GM21447 (cell line): ENCODE results near the gene ASAP2.

Experiments
- ATAC-seq: cut with Tn5 transposase; IDR thresholded peaks from one replicate; pipeline ENCODE4 v1.9.1; 2021; ENCODE audit not compliant: unreplicated experiment

Gene ASAP2

DNA sequence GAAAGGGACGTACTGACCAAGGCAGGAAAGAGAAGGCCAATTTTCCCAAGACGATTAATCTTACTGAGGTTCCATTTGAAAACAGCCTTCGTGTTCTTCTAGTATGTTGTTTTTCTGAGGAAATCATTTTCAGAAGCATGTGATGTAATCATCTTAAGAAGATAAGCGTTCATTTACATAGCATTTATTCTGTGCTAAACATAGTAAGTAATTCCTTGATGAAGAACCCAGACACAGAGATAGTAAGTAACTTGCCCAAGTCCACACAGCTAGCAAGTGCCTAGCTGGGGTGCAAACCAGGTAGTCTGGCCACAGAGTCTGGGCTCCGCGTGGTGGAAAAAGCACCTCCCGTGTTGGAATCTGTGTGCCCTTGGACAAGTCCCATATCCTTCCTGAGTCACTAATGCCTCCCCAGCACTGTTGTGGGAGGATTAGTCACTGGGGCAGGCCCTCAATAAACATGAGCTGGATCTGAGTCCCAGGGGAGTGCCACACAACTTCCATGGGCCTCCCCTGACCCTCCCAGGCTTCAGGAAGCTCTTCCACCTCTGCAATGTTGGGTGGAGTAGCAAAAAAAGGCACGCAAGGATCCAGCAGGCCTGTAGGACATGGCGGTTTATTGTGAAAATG, 26.9 kb upstream of the ASAP2 start:
- ATAC-seq = no peak

DNA sequence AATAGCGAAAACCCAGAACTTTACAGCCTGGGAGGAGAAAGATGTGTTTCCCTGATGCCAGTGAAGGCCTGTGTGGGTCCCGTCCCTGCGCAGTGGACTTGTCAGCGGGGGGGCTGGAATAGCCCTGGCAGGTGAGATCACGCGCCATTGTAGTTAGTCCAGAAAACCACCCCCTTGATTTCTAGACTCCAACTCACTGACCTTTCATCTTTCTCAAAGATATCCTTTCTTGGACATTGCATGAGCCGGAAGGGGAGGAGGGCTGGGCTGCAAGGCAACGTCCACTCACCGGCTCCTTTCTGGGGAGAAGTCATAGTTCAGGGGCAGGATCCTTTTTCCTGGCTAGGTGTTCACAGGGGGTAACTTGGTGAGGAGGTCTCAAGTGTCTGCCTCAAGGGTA, 22.3 kb upstream of the ASAP2 start:
- no peak for ATAC-seq

GRCh38 chr2:9187620-9188214, 18.9 kb upstream of the ASAP2 start:
- no peak for ATAC-seq

- no peak for ATAC-seq
Observed at GRCh38 chr2:9188823-9189222, 17.8 kb upstream of the ASAP2 start.

DNA sequence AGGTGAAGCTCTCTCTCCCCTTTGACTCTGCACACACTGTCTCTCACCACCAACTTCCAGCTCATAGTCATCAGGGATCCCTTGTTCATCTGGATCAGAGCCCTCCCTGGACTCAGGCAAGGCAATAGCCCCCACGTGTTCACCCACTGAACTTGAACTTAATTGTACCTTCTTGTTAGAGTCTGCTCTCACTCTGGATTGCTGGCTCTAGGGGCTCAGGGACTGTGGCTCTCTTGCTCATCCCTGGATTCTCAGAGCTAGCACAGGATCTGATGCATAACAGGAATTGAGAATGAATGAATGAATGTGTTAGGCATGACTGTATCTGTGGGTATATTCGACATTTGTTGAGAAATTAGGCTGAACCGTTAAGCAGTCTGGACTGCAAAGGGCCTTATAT, 16.7 kb upstream of the ASAP2 start:
- ATAC-seq = no peak

DNA sequence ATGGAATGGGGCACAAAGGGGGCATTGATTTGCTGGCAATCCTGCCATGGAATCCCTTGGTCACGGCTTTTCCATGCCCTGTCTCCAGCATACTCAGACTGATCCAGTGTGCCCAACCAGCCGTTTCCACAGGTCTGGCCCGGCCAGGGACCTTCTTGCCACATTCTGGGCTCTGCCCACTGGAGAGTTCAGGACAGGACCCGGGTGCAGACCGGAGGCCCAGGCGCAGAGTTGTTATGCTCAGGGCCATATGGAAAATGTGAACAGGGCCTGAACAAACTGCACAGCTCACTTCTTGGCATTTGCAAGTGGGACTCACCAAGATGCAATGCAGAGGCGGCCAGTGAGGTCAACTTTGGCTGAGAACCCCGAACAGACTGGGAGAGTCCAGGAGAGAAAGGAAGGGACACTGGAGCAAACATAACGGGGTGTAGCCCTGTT, 15.6 kb upstream of the ASAP2 start:
- no peak for ATAC-seq

DNA sequence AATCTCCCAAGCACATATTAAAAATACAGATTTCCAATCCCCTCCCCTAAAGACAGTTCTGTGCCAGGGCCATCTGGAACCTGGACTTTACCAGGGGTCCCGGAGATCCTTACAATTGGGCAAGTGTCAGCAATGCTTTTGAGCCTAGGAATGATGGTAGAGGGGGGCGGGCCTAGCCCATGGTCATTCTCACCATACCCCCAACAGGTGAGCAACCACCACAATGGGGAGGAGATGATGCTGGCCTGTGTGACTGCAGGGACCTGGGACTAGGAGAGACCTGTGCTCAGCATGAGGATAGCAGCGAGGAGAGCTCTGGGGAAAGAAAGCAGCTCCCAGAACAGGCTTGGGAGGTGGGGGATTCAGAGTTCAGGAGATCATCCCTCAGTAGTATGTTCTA, 13.9 kb upstream of the ASAP2 start:
- ATAC-seq = no peak

DNA sequence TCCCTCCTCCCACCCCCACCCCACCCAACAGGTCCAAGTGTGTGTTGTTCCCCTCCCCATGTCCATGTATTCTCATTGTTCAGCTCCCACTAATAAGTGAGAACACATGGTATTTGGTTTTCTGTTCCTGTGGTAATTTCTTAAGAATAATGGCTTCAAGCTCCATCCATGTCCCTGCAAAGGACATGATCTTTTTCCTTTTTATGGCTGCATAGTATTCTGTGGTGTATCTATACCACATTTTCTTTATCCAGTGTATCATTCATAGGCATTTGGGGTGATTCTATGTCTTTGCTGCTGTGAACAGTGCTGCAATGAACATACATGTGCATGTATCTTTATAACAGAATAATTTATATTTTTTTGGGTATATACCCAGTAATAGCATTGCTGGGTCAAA, 12.3 kb upstream of the ASAP2 start:
- no peak for ATAC-seq

- ATAC-seq = no peak
Observed at GRCh38 chr2:9196637-9197036, 10.0 kb upstream of the ASAP2 start.

GRCh38 chr2:9197916-9198315, 8.7 kb upstream of the ASAP2 start:
- no peak for ATAC-seq

DNA sequence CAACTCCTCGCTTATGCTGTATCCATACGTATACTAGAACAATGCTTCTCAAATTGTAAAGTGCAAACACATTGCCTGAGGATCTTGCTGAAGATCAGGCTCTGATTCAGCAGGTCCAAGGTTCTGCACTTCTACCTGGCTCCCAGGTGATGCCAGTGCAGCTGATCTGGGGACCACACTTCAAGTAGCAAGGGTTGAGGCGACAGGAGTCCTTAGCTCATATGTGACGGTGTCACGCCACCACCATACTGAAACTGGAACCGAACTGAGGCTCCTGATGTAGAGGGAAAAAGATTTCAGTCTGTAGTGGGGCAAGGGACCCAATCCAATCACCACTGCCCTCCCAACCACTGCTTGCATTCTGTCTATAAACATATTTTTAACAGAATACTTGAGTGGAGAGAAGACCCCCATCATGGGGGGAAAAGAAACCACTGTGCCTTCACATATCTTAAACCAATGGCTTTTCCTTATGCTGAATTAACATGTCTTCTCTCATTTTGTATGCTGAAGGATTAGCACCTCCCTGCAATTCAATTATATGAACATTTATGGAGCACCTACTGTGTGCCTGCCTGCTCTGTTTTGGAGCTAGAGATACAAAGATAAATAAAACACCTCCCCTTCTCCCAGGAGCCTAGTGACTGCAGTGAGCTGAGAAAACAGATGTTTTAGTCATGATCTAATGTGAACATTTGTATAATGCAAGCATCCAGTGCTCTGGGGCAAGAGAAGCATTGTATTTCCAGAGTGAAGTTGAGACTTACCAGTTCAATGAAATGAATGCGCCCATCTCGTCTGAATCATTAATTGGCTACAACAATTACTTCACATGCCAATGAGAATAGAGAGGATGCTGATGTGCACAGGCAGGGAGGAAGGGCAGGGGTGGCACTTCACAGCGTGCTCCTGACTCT, 6.6 kb upstream of the ASAP2 start:
- no peak for ATAC-seq

GRCh38 chr2:9200633-9201015, 6.0 kb upstream of the ASAP2 start:
- ATAC-seq = no peak

DNA sequence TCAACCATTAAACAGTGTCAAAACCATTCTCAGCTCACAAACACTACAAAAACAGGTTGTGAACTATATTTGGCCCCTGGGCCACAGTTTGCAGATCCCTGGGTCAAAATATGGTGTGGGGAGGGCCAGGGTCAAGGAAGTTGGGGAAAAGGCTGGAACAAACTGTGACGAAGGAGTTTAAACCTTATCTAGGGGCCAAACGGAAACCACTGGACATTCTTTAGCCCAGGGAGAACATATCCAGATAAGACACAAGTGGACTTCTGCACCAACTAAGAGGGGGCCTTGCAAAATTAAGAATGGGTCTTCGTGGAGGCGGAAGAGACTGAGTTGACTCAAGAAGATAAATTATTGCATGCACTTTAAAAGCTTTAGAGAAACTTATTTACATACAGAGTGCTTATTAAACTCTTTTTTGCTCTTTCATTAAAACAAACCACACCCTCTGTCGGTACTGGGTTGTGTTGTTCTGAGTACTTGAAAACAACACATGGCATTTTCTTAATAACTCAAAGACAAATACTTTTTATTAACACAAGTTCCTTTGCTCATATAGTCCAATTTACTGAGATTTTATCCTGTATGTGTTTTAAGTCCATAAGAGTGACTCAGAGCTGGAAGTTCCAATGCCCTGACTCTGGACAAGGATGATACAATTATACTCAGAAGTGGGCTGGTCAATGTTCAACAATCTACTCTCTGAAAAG, 5.3 kb upstream of the ASAP2 start:
- ATAC-seq = no peak

GRCh38 chr2:9203006-9203405, 3.6 kb upstream of the ASAP2 start:
- ATAC-seq = no peak

GRCh38 chr2:9203876-9204275, 2.7 kb upstream of the ASAP2 start:
- no peak for ATAC-seq

DNA sequence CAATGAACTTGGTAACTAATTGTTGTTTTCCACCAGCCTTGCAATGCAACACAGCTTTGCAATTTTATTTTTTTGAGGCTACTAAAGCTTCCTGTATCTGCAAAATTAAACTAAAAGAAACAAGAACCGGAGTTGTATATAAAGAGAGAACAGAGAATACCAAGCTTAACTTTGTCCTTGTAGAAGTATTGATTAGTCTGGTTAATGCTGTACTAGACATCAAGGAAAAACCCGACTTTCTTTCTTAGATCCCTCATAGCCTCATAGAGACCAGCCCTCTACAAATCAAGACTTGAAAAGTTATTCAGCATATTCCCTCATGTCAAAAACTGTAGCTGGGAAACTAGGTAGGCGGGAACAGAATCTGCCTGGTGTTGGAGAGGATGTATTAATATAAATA, 1.7 kb upstream of the ASAP2 start:
- ATAC-seq = no peak

DNA sequence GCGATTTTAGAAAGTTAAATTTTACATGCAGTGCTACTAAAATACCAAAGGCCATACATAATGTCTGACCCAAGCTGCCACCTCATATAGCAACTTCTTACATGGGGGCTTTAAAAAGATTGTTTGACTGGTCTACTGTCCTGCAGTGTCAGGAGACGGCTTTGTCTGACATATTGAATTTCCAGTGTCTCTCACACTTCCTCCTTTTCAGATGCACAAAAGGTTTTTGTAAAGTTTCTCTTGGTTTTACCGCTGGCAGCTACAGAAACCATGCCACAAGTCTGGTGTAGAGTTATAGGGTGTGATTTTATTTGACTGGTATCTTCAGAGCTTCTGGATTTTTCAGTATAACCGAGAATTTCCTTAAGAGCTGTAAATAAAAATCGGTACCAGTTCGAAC, 1.1 kb upstream of the ASAP2 start:
- no peak for ATAC-seq

GRCh38 chr2:9206991-9207640, 504 bp downstream of the ASAP2 start:
- ATAC-seq = peak; percentile 17

- ATAC-seq = no peak
Observed at GRCh38 chr2:9207641-9208311, 1.2 kb downstream of the ASAP2 start.

- ATAC-seq = no peak
Observed at GRCh38 chr2:9208875-9209274, 2.3 kb downstream of the ASAP2 start.
